HG03432 (cell line): ENCODE results near the gene MRPL52.
"Not testable (repeated sequence)": the region's sequence is repeated elsewhere in the genome, so short reads cannot be mapped to it uniquely, and the experiment has no call there.

Source experiments
- ATAC-seq: cut with Tn5 transposase; IDR thresholded peaks from one replicate; pipeline ENCODE4 v1.9.1; 2021; ENCODE audit warnings: mild to moderate bottlenecking, moderate library complexity; ENCODE audit not compliant: unreplicated experiment

The MRPL52 gene

GRCh38 chr14:22852940-22853767 lies 23.5 kb downstream of the MRPL52 start:
- peak; percentile 85 for ATAC-seq

DNA sequence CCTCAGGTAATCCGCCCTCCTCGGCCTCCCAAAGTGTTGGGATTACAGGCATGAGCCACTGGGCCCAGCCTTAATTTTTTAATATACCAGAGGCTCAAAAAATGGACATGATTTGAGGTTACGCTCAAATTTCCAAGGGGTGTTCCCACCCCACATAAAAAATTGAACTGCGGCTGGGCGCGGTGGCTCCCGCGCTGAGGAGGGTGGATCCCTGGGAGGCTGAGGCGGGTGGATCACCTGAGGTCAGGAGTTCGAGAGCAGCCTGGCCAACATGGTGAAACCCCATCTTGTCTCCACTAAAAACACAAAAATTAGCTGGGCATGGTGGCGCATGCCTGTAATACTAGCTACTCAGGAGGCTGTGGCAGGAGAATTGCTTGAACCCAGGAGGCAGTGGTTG lies 24.6 kb downstream of the MRPL52 start:
- ATAC-seq: not testable (repeated sequence)

DNA sequence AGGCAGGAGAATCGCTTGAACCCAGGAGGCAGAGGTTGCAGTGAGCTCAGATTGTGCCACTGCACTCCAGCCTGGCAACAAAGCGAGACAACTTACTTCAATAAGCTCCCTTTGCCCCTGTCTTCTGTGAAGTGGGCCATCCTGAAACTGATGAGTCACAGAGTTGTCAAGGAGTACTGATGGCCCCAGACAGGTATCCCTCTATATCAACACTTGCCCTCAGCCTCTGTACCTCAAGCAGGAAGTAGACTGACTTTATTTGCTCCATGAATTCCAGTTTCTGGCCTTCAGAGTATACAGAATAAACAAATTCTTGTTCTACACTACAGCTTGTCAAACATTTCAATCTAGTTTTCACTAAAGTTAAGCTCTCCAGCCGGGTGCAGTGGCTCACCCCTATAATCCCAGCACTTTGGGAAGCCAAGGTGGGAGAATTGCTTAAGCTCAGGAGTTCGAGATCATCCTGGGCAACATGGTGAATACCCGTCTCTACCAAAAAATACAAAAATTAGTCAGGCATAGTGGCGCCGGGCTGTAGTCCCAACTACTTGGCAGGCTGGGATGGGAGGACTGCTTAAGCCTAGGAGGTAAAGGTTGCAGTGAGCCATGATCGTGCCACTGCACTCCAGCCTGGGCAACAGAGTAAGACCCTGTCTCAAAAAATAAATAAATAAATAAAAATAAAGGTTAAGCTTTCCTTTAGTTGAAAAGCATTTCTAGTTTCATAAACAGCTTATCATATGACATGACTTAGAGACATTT lies 25.5 kb downstream of the MRPL52 start:
- no peak for ATAC-seq

- ATAC-seq: no peak
Measured at GRCh38 chr14:22856428-22856827, 26.7 kb downstream of the MRPL52 start.

GRCh38 chr14:22860377-22860776 lies 30.7 kb downstream of the MRPL52 start:
- not testable (repeated sequence) for ATAC-seq

DNA sequence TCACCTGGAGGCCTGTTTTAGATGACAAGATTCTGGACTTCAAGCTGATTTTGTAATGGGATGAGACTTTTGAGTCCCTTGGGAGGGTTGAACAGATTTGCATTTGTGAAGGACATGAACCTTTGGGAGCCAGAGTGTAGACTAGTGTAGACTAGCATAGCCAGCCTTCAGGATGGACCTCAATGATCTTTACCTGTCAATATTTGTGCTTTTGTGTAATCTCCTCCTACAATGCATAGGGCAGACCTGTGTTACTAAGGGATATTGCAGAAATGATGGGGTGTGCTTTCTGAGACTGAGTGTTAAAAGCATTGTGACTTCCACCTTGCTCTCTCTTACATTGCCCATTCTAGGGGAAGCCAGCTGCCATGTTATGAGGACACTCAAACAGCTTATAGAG lies 32.0 kb downstream of the MRPL52 start:
- no peak for ATAC-seq

DNA sequence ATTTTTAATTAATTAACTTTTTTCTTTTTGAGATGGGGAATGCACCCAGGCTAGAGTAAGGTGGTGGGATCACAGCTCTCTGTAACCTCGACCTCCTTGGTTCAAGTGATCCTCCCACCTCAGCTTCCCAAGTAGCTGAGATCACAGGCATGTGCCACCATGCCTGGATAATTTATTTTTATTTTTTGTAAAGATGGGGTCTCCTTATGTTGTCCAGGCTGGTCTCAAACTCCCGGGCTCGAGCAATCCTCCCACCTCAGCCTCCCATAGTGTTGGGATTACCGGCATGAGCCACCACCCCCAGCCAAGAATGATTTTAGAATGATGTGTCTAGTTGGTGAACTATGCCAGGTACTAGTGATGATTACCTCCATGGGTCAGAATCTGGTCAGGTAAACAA lies 35.3 kb downstream of the MRPL52 start:
- ATAC-seq: no peak

- ATAC-seq: no peak
Measured at GRCh38 chr14:22865424-22866405, 36.0 kb downstream of the MRPL52 start.

GRCh38 chr14:22866874-22867273 lies 37.2 kb downstream of the MRPL52 start:
- ATAC-seq: no peak

- peak; percentile 41 for ATAC-seq
Measured at GRCh38 chr14:22870811-22871223, 41.1 kb downstream of the MRPL52 start.

- ATAC-seq: peak; percentile 84
Measured at GRCh38 chr14:22871224-22872032, 41.7 kb downstream of the MRPL52 start, which contains the start of gene LRP10. Gene LRP10, plus strand, starts transcription at chr14:22871740. Its CDS starts 564 bp downstream, at chr14:22872304.

GRCh38 chr14:22872033-22872832 lies 42.5 kb downstream of the MRPL52 start:
- peak; percentile 22 for ATAC-seq

- no peak for ATAC-seq
Measured at GRCh38 chr14:22872833-22873520, 43.3 kb downstream of the MRPL52 start.

DNA sequence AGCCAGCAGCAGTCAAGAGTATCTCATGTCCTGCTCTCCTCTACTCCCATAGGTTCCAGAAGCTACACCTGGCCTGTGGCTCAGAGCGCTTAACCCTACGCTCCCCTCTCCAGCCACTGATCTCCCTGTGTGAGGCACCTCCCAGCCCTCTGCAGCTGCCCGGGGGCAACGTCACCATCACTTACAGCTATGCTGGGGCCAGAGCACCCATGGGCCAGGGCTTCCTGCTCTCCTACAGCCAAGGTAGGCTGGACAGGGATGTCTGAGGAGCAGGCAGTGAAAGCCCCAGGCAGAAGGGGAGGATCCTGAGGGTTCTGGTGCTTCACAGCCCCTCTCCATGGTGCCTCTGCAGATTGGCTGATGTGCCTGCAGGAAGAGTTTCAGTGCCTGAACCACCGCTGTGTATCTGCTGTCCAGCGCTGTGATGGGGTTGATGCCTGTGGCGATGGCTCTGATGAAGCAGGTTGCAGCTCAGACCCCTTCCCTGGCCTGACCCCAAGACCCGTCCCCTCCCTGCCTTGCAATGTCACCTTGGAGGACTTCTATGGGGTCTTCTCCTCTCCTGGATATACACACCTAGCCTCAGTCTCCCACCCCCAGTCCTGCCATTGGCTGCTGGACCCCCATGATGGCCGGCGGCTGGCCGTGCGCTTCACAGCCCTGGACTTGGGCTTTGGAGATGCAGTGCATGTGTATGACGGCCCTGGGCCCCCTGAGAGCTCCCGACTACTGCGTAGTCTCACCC lies 45.5 kb downstream of the MRPL52 start:
- no peak for ATAC-seq

DNA sequence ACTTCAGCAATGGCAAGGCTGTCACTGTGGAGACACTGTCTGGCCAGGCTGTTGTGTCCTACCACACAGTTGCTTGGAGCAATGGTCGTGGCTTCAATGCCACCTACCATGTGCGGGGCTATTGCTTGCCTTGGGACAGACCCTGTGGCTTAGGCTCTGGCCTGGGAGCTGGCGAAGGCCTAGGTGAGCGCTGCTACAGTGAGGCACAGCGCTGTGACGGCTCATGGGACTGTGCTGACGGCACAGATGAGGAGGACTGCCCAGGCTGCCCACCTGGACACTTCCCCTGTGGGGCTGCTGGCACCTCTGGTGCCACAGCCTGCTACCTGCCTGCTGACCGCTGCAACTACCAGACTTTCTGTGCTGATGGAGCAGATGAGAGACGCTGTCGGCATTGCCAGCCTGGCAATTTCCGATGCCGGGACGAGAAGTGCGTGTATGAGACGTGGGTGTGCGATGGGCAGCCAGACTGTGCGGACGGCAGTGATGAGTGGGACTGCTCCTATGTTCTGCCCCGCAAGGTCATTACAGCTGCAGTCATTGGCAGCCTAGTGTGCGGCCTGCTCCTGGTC lies 46.1 kb downstream of the MRPL52 start:
- ATAC-seq: no peak

DNA sequence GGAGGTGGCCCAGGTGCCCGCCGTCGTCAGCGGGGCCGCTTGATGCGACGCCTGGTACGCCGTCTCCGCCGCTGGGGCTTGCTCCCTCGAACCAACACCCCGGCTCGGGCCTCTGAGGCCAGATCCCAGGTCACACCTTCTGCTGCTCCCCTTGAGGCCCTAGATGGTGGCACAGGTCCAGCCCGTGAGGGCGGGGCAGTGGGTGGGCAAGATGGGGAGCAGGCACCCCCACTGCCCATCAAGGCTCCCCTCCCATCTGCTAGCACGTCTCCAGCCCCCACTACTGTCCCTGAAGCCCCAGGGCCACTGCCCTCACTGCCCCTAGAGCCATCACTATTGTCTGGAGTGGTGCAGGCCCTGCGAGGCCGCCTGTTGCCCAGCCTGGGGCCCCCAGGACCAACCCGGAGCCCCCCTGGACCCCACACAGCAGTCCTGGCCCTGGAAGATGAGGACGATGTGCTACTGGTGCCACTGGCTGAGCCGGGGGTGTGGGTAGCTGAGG lies 47.4 kb downstream of the MRPL52 start:
- ATAC-seq: no peak
